ENCODE measurements around the gene STON1.
"Not testable (repeated sequence)": the region's sequence is repeated elsewhere in the genome, so short reads cannot be mapped to it uniquely, and the experiment has no call there.

The STON1 gene

DNA sequence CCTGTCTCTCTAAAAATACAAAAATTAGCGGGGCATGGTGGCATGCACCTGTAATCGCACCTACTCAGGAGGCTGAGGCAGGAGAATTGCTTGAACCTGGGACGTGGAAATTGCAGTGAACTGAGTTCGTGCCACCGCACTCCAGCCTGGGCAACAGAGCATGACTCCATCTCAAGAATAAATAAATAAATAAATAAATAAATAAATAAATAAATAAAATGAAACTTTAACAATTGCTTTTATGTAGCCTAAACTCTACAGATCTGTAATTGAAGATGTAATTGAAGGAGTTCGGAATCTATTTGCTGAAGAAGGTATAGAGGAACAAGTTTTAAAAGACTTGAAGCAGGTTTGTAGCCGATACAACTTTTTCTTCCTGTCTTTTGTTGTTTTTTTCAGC lies 90.7 kb downstream of the STON1 start:
- Histone ChIP-seq H3K36me3 (no peaks in the 10 kb centered on the region), H3K9me3 (no peaks in the 10 kb centered on the region), H3K4me3 (ENCODE audit: low read depth in 1 of 2, low read length in 1 of 2) (no peak overlapping the region), H3K27me3 (peaks cover 5% of the 10 kb centered on the region), H3K27ac (no peak overlapping the region), H3K4me1 (ENCODE audit: control insufficient read depth in 1 of 2, insufficient read depth in 1 of 2, low read depth in 1 of 2, low read length in 1 of 2) (no peaks in the 10 kb centered on the region)
- TF ChIP-seq, protein P1, sequence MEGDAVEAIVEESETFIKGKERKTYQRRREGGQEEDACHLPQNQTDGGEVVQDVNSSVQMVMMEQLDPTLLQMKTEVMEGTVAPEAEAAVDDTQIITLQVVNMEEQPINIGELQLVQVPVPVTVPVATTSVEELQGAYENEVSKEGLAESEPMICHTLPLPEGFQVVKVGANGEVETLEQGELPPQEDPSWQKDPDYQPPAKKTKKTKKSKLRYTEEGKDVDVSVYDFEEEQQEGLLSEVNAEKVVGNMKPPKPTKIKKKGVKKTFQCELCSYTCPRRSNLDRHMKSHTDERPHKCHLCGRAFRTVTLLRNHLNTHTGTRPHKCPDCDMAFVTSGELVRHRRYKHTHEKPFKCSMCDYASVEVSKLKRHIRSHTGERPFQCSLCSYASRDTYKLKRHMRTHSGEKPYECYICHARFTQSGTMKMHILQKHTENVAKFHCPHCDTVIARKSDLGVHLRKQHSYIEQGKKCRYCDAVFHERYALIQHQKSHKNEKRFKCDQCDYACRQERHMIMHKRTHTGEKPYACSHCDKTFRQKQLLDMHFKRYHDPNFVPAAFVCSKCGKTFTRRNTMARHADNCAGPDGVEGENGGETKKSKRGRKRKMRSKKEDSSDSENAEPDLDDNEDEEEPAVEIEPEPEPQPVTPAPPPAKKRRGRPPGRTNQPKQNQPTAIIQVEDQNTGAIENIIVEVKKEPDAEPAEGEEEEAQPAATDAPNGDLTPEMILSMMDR (IDR thresholded peaks at IDR 0.05): no peak

DNA sequence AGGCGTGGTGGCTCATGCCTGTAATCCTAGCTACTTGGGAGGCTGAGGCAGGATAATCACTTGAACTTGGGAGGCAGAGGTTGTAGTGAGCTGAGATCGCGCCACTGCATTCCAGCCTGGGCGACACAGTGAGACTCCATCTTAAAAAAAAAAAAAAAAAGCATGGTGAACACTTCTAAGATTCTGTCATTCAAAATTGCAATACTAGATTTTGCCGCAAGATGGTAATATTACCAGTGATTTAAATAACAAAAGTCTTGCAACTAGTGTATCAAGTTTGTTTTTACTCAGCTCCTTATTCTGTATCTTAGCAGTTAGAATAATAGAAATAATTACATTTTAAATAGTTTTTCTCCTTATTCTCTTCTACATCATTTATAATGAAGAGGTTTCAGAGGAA lies 92.7 kb downstream of the STON1 start:
- H3K27me3 ChIP-seq; H3K9me3 ChIP-seq; H3K27ac ChIP-seq; H3K4me1 ChIP-seq (ENCODE audit: control insufficient read depth in 1 of 2, insufficient read depth in 1 of 2, low read depth in 1 of 2, low read length in 1 of 2); H3K36me3 ChIP-seq; H3K4me3 ChIP-seq (ENCODE audit: low read depth in 1 of 2, low read length in 1 of 2): not testable (repeated sequence)

DNA sequence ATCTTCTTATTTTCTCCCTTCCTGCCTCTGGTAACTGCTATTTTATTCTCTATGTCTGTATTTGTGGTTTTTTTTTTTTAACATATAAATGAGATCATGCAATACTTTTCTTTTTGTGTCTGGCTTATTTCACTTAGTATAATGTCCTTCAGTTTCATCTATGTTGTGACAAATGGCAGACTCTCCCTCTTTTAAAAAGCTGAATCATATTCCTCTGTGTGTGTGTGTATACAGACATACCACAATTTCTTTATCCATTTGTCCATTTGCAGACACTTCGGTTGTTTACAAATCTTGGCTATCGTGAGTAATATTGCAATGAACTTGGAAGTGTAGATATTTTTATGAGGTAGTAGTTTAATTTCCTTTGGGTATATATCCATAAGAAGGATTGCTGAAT lies 94.7 kb downstream of the STON1 start:
- H3K4me3 ChIP-seq (ENCODE audit: low read depth in 1 of 2, low read length in 1 of 2): no peak overlapping the region
- H3K4me1 ChIP-seq (ENCODE audit: control insufficient read depth in 1 of 2, insufficient read depth in 1 of 2, low read depth in 1 of 2, low read length in 1 of 2): no peaks in the 10 kb centered on the region
- no peak overlapping the region for H3K27ac ChIP-seq
- no peaks in the 10 kb centered on the region for H3K36me3 ChIP-seq
- no peaks in the 10 kb centered on the region for H3K27me3 ChIP-seq
- no peaks in the 10 kb centered on the region for H3K9me3 ChIP-seq
- TF ChIP-seq, protein P1 (IDR thresholded peaks at IDR 0.05): no peak

DNA sequence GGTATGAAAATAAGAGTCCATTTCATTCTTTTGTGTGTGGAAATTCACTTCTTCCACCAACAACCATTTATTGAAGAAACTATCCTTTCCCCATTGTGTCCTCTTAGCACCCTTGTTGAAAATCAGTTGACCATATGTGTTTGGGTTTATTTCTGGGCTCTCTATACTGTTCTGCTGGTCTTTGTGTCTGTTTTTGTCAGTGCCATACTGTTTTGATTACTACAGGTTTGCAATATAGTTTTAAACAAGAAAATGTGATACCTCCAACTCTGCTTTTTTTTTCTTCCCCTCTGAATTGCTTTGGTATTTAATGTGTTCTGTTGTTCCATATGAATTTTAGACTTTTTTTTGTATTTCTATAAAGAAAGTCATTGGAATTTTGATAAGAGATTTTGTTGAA lies 96.1 kb downstream of the STON1 start:
- Histone ChIP-seq H3K4me3 (ENCODE audit: low read depth in 1 of 2, low read length in 1 of 2) (no peak overlapping the region), H3K4me1 (ENCODE audit: control insufficient read depth in 1 of 2, insufficient read depth in 1 of 2, low read depth in 1 of 2, low read length in 1 of 2) (no peaks in the 10 kb centered on the region), H3K27ac (no peak overlapping the region), H3K36me3 (no peaks in the 10 kb centered on the region), H3K27me3 (no peaks in the 10 kb centered on the region), H3K9me3 (no peaks in the 10 kb centered on the region)
- TF ChIP-seq, protein P1 (IDR thresholded peaks at IDR 0.05): no peak

DNA sequence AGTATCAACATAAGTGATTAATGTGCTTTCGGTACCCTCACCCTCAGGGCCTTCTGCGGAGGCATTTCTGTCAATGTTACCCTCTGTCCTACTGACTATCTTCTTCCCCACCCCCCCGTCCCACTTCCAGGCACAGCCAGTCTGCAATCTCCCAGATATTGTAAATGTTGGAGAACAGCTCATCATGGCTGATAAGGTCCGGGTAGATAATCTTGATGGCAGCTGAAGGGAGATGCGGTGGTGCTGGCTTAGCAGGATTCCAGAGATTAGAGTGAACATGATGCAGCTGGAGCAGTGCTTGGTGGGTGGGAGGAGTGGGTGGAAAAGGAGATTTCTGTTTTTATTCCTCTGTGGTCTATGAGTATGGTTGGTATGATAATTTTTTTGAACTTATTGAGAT lies 103.2 kb downstream of the STON1 start:
- Histone ChIP-seq H3K27ac (no peak overlapping the region), H3K4me1 (ENCODE audit: control insufficient read depth in 1 of 2, insufficient read depth in 1 of 2, low read depth in 1 of 2, low read length in 1 of 2) (no peaks in the 10 kb centered on the region), H3K4me3 (ENCODE audit: low read depth in 1 of 2, low read length in 1 of 2) (no peak overlapping the region), H3K27me3 (no peaks in the 10 kb centered on the region), H3K36me3 (no peaks in the 10 kb centered on the region), H3K9me3 (no peaks in the 10 kb centered on the region)
- TF ChIP-seq, protein P1 (IDR thresholded peaks at IDR 0.05): no peak

DNA sequence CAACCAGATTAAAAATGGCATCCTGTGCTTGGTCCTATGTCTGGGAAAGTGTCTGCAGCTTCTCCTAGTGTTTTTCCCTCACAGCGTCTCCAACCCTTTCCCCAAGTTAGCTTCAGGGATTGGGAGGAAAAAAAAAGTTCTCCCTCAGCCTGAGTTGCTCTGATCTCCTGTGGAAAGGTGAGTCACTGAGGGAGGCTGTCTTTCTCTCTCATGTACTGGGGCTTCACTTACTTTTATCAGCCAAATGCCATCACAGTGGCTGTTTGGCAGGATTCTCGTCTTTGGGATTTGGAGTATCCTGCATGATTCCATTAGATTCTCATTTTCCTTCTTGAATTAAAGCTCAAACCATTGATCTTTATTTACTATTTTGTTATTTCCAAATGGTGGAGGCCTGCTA lies 105.8 kb downstream of the STON1 start:
- no peaks in the 10 kb centered on the region for H3K9me3 ChIP-seq
- H3K27me3 ChIP-seq: no peaks in the 10 kb centered on the region
- H3K4me1 ChIP-seq (ENCODE audit: control insufficient read depth in 1 of 2, insufficient read depth in 1 of 2, low read depth in 1 of 2, low read length in 1 of 2): no peaks in the 10 kb centered on the region
- no peak overlapping the region for H3K27ac ChIP-seq
- no peaks in the 10 kb centered on the region for H3K36me3 ChIP-seq
- H3K4me3 ChIP-seq (ENCODE audit: low read depth in 1 of 2, low read length in 1 of 2): no peak overlapping the region
- TF ChIP-seq, protein P1 (IDR thresholded peaks at IDR 0.05): no peak

Measured in neutrophil (primary cell).